Calu3 (cell line): ENCODE results near the gene KRTAP25-1. TPM values are rescaled to one million over a fixed set of nuclear protein-coding genes. Genes with fewer than 3 reads are reported as not detected.

Experiments used
- Bru-seq: library from RNA; stranded (reverse); fragments of 400-500 nt; gene quantifications from one replicate; lab custom pipeline; 2021; lab: Mats Ljungman, UMichigan
- BruChase-seq, 2 experiments: library from RNA; stranded (reverse); fragments of 400-500 nt; gene quantifications; one replicate each; lab custom pipeline; 2021; lab: Mats Ljungman, UMichigan
- BruUV-seq: library from RNA; stranded (reverse); fragments of 400-500 nt; replicated peaks from 2 replicates; lab custom pipeline; 2021; lab: Mats Ljungman, UMichigan
- CTCF ChIA-PET: fragments of 300-600 bp; sonication (Branson Sonifier 250); formaldehyde crosslinking; loops from one replicate; lab custom pipeline; 2022; ENCODE audit warnings: antibody characterized with exemption; lab: Charles Lee
- DNase-seq: peaks from one replicate; pipeline ENCODE4 v3.0.0; 2022
- H3K27ac Mint-ChIP-seq: one replicate; pipeline ENCODE4 v1.8.0; 2022; ENCODE audit warnings: mixed read lengths; ENCODE audit not compliant: unreplicated experiment
- H3K27me3 Mint-ChIP-seq: one replicate; pipeline ENCODE4 v1.8.0; 2022; ENCODE audit warnings: mixed read lengths; ENCODE audit not compliant: unreplicated experiment
- H3K36me3 Mint-ChIP-seq: one replicate; pipeline ENCODE4 v1.8.0; 2022; ENCODE audit warnings: mild to moderate bottlenecking, moderate library complexity, mixed read lengths; ENCODE audit not compliant: insufficient read depth, unreplicated experiment
- H3K4me1 Mint-ChIP-seq: one replicate; pipeline ENCODE4 v1.8.0; 2022; ENCODE audit warnings: mild to moderate bottlenecking, low read depth, mixed read lengths; ENCODE audit not compliant: unreplicated experiment
- H3K4me3 Mint-ChIP-seq: one replicate; pipeline ENCODE4 v1.8.0; 2022; ENCODE audit warnings: mild to moderate bottlenecking, low read depth, moderate library complexity, mixed read lengths; ENCODE audit not compliant: unreplicated experiment
- H3K9me3 Mint-ChIP-seq: one replicate; pipeline ENCODE4 v1.8.0; 2022; ENCODE audit warnings: low read depth, mixed read lengths; ENCODE audit not compliant: unreplicated experiment
- CTCF ChIP-seq: fragments of 200-600 bp; IDR thresholded peaks from one replicate; pipeline ENCODE4 v1.8.0; 2022; ENCODE audit warnings: antibody characterized with exemption; ENCODE audit not compliant: unreplicated experiment
- intact Hi-C: fragments of 100-400 bp; cut with micrococcal nuclease; formaldehyde crosslinking; loops from one replicate; pipeline ENCODE4 v1.10.0; 2022; ENCODE audit not compliant: unreplicated experiment
- long read RNA-seq: library from polyadenylated mRNA; stranded (forward); transcript quantifications from one replicate; pipeline ENCODE4 v2.0.0, GENCODE V29; 2022
- total RNA-seq: library from RNA; stranded (reverse); gene quantifications from 2 replicates; pipeline ENCODE4 v1.2.3, GENCODE V29; 2022

KRTAP25-1 gene
- total RNA-seq: not detected in 2 replicates
- not detected for Bru-seq, nascent RNA
- not detected for BruChase-seq, experiment 1, labeled RNA remaining after a 6-hour chase
- not detected for BruChase-seq, experiment 2, labeled RNA remaining after a 2-hour chase
- long read RNA-seq: 0 reads

GRCh38 chr21:30289215-30289614 is at the start of gene KRTAP25-1:
KRTAP25-1 (minus strand) TSS chr21:30289514; CDS start chr21:30289490, 24 bp downstream.
- Mint-ChIP-seq H3K4me1 (no peaks in the 10 kb centered on the region), H3K27ac (no peak within 1 kb of the TSS), H3K9me3 (no peaks in the 10 kb centered on the region), H3K4me3 (no peak within 1 kb of the TSS), H3K36me3 (no peaks in the 10 kb centered on the region), H3K27me3 (peaks cover 45% of the 10 kb centered on the region)
- BruUV-seq: no TSS peak
- no peak for TF ChIP-seq CTCF
- DNase-seq: no peak
- intact Hi-C loops: no loop called here
- CTCF ChIA-PET: no interaction called here

GRCh38 chr21:30338717-30339116 is 49.4 kb upstream of the KRTAP25-1 start:
- intact Hi-C loops: no loop called here
- H3K4me3 Mint-ChIP-seq: no peak overlapping the region
- no peak for DNase-seq
- H3K9me3 Mint-ChIP-seq: no peaks in the 10 kb centered on the region
- no peaks in the 10 kb centered on the region for H3K4me1 Mint-ChIP-seq
- H3K27ac Mint-ChIP-seq: no peak overlapping the region
- CTCF ChIA-PET: no interaction called here
- TF ChIP-seq CTCF: no peak
- no peaks in the 10 kb centered on the region for H3K27me3 Mint-ChIP-seq
- no peaks in the 10 kb centered on the region for H3K36me3 Mint-ChIP-seq
- no TSS peak for BruUV-seq

- BruUV-seq: no TSS peak
- no peak for DNase-seq
- intact Hi-C loops: no loop called here
- CTCF ChIA-PET: no interaction called here
- Mint-ChIP-seq H3K4me3 (no peak overlapping the region), H3K4me1 (no peaks in the 10 kb centered on the region), H3K27me3 (no peaks in the 10 kb centered on the region), H3K36me3 (no peaks in the 10 kb centered on the region), H3K27ac (no peak overlapping the region), H3K9me3 (no peaks in the 10 kb centered on the region)
- no peak for TF ChIP-seq CTCF
These were observed 48.5 kb upstream of the KRTAP25-1 start for GRCh38 chr21:30337772-30338171.

- no peak for DNase-seq
- Mint-ChIP-seq H3K27me3 (no peaks in the 10 kb centered on the region), H3K36me3 (no peaks in the 10 kb centered on the region), H3K4me1 (no peaks in the 10 kb centered on the region), H3K4me3 (no peak within 1 kb of the TSS), H3K9me3 (no peaks in the 10 kb centered on the region), H3K27ac (no peak within 1 kb of the TSS)
- TF ChIP-seq CTCF: no peak
- BruUV-seq: no TSS peak
- intact Hi-C loops: no loop called here
- CTCF ChIA-PET: no interaction called here
These were observed 48.0 kb upstream of the KRTAP25-1 start, which contains the start of gene KRTAP27-1 for GRCh38 chr21:30337276-30337744. KRTAP27-1 (minus strand) TSS chr21:30337694; CDS start chr21:30337668, 26 bp downstream.
